Fibroblast of mammary gland (primary cell): Measurements from ENCODE around the gene ADGRD2.

Experiments used
- DNase-seq: peaks from one replicate; pipeline ENCODE4 v3.0.0-alpha.2; 2010; ENCODE audit warnings: low read depth
- H3K4me3 ChIP-seq: 2 replicates; pipeline ENCODE4 v1.5.1; 2011; ENCODE audit warnings: low read depth, mild to moderate bottlenecking, low read length, moderate library complexity; ENCODE audit not compliant: control insufficient read depth
- TF ChIP-seq, protein P1 (sequence below): conservative IDR thresholded peaks from 2 replicates; pipeline ENCODE4 v1.5.1; 2011; ENCODE audit warnings: low read depth, low read length, inconsistent platforms; ENCODE audit not compliant: control insufficient read depth, insufficient read depth

The ADGRD2 gene

DNA sequence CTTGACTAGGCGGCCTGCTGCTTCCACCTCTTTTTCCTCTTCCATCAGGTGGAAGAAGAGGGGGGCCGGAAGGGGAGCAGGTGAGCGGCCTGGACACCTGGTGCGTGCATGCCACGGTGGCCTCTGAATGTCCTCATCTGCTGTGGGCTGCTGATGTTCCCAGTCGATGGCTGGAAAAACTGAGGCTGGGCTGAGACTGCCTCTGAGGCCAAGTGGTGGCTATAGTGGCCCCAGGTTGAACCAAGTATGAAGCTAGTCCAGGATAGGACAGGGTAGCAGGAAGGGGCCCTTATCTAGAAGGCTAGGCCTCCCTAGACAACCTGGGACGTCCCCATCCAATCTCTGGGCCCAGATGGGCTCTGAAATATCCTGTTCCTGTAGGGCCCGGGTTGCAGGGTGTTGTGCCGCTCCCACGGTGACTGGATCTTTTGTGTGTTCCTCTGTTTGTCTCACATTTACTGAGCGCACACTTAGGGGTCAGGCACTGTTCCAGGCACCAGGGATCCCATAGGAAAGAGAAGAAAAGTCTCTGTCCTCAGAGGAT is 57.7 kb downstream of the ADGRD2 start:
- no peak overlapping the region for H3K4me3 ChIP-seq
- DNase-seq, result no peak
- TF ChIP-seq, protein P1, sequence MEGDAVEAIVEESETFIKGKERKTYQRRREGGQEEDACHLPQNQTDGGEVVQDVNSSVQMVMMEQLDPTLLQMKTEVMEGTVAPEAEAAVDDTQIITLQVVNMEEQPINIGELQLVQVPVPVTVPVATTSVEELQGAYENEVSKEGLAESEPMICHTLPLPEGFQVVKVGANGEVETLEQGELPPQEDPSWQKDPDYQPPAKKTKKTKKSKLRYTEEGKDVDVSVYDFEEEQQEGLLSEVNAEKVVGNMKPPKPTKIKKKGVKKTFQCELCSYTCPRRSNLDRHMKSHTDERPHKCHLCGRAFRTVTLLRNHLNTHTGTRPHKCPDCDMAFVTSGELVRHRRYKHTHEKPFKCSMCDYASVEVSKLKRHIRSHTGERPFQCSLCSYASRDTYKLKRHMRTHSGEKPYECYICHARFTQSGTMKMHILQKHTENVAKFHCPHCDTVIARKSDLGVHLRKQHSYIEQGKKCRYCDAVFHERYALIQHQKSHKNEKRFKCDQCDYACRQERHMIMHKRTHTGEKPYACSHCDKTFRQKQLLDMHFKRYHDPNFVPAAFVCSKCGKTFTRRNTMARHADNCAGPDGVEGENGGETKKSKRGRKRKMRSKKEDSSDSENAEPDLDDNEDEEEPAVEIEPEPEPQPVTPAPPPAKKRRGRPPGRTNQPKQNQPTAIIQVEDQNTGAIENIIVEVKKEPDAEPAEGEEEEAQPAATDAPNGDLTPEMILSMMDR, result no peak

DNA sequence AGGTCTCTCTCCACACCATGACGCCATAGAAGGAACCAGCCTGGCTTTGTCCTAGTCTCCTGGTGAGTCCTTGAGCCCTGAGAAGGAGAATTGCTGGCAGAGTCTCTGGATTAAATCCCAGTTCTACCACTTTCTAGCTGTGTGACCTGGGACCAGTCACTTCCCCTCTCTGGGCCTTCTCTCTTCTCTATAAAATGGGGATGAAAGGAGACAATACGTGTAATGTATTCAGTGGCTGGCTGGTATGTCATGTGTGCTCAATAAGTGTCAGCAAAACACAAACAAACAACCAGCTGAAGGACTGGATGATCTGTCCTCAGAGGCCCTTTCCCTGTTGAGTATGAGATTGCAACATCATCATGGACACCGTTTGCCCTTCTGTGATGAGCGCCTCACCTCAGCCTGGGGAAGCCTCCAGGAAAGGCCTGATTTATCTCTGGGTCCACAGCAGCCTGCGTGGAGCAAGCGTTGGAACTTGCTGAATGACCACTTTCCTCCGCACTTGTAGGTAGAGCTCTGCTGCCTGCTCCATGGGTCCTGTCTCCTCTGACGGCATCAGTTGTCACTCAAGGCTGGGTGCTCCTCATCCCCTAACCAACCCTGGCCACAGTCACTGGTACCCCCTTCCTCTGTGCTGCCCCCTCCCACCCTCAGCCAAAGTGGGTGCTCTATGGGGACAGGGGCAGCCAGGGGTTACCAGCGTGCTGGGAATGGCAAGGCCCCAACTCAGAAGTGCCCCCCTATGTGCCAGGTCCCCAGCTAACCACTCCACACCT is 60.6 kb downstream of the ADGRD2 start:
- H3K4me3 ChIP-seq, result no peak overlapping the region
- DNase-seq, result peak; percentile 40
- TF ChIP-seq, protein P1, result no peak

DNA sequence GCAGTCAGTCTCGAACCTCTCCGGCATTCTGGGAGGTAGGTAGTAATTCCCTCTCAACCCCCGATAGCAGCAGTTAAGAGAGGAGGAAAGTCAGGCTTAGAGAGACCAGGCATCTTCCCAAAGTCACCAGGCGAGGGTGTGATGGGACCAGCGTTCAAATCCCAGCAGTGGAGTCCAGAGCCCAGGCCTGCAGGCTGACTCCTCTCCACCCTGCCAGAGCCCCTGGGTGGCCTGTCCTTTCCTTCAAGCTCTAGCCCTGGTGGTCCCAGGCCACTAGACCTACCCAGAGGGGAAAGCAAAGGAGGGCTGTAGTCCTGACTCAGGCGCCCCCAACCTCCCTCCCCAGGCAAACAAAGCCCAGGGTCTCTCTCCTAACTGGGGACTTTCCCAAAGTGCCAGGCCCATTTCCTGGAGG is 61.2 kb downstream of the ADGRD2 start:
- H3K4me3 ChIP-seq, result no peak overlapping the region
- TF ChIP-seq, protein P1, result no peak
- DNase-seq, result no peak

DNA sequence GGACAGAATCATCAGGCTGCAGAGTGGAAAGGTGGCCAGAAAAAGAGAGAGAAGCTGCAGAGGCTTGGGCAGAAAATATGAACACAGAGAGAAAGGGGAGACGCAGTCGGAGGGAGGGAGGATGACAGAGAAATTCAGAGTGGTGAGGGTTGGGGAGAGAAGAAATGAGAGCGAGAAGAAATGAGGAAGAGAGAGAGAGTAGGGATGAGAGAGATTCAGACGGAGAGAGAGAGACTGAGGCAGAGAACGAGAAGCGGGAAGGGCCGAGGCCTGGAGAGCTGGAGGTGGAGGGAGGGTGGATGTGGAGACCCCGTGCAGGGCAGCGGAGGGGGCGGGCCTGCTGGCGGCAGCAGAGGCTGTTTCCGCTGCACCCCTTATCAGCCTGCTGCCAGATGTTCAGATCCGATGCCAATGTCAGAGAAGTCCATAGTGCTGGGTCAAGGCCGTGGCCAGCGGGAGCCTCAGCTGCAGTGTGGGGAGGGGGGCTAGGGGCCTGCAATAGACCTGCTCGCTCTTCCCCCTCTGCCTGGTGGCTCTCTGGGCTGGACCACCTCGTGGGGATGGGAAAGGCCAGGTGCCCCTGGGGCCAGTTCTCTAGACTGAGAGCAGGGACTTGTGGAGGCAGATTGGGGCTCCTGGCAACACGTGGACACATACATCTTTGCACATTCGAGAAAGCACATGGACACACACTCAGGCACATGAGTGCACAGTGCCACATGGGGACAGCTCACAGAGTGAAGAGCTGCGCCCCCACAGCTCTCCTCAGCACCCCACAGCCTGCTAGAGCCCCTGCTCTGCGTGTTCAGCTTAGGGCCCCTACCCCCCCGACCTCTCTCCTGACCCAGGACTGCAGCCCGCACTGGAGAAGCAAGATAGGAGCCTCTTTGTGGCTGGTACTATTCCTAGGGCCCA is 61.9 kb downstream of the ADGRD2 start:
- TF ChIP-seq, protein P1, result no peak
- no peak for DNase-seq
- no peak overlapping the region for H3K4me3 ChIP-seq

DNA sequence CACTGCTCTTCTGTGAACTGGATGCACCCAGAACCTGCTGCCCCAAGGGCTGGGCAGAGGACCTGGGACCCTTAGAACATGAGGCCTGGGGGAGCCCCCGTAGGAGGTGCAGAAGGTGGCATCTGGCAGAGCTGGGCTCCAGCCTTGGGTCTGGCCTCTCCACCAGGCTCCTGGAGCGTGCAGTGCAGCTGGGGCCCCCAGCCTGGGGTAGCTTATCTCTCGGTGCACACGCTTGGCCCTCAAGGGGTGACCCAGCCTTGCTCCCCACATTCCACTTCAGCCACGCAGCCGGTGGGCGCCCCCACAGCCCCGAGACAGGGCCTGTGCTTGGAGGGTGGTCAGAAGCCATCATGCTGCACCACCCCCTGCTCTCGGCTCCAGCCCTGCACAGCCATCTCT is 62.6 kb downstream of the ADGRD2 start:
- no peak overlapping the region for H3K4me3 ChIP-seq
- DNase-seq, result no peak
- TF ChIP-seq, protein P1, result no peak

DNA sequence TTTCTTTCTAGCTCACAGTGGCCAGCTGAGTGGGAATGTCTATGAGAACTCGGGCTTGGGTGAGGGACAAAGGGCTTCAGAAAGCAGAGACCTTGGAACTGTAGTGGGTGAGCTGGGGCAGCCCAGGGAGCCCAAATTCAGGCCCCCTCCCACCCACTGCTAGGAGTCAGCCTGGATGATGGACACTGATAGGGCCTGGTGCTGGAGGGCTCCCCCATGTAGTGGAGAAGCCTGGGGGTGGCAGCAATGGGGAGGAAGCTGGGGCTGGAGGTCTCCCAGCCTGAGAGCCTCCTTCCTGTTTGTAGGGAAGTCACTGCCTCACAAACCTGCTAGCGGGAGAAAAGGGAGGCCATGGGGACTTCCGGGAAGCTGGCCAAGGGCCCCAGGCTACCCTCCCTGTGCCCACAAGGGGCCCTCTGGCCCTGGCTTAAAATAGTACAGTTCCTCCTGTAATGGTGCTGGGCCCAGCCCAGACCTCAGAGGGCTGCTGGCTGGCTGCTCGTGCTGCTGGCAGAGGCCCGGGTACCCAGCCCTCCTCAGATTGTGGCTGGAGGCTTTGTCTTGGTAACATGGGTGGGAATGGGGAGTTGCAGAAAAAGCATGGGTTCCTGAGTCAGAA is 63.2 kb downstream of the ADGRD2 start:
- TF ChIP-seq, protein P1, result no peak
- no peak overlapping the region for H3K4me3 ChIP-seq
- DNase-seq, result no peak
